Measurements from ENCODE around the gene PDCD1LG2. TPM values are rescaled to one million over a fixed set of nuclear protein-coding genes. Genes with fewer than 3 reads are reported as not detected.

The PDCD1LG2 gene
- total RNA-seq, 1 experiment from 2014 or later, result not detected

GRCh38 chr9:5552301-5552700, 42.0 kb downstream of the PDCD1LG2 start:
- Histone ChIP-seq H3K14ac (ENCODE audit: insufficient read depth, low read length) (no peak overlapping the region), H2BK5ac (ENCODE audit: insufficient read length, low read length) (no peak overlapping the region), H2BK12ac (ENCODE audit: insufficient read length, low read depth, low read length) (no peak overlapping the region), H3K23me2 (ENCODE audit: insufficient read length, low read depth, low read length, poor library complexity, severe bottlenecking) (no peaks in the 10 kb centered on the region), H3K4me2 (ENCODE audit: insufficient read depth, insufficient read length, low read length) (no peak overlapping the region), H4K8ac (replicated peaks; ENCODE audit: insufficient read length, low read depth, low read length) (no peak overlapping the region), H2BK120ac (ENCODE audit: low read depth, low read length, poor library complexity, severe bottlenecking) (no peak overlapping the region), H3K27me3 (ENCODE audit: insufficient read depth, low read length) (no peaks in the 10 kb centered on the region), H2AFZ (ENCODE audit: low read length) (no peak overlapping the region), H3K9me3 (ENCODE audit: control insufficient read depth, low read depth, low read length) (no peaks in the 10 kb centered on the region), H3K4ac (ENCODE audit: low read depth, low read length) (no peak overlapping the region), H3K27ac (ENCODE audit: insufficient read length, low read depth, low read length) (no peak overlapping the region), H3T11ph (ENCODE audit: low read length) (no peak overlapping the region), H3K9ac (ENCODE audit: extremely low read depth, insufficient read length, low read length) (no peak overlapping the region), H2BK20ac (ENCODE audit: low read depth, low read length, poor library complexity, severe bottlenecking) (no peak overlapping the region), H4K91ac (ENCODE audit: insufficient read length, low read depth, low read length) (no peak overlapping the region), H3K18ac (ENCODE audit: insufficient read length, low read depth, low read length) (no peak overlapping the region), H4K5ac (ENCODE audit: insufficient read length, low read depth, low read length) (no peak overlapping the region), H3K23ac (ENCODE audit: insufficient read length, low read depth, low read length) (no peak overlapping the region), H3K79me1 (ENCODE audit: insufficient read depth, low read depth, low read length, poor library complexity, severe bottlenecking) (no peaks in the 10 kb centered on the region), H4K20me1 (ENCODE audit: control insufficient read depth, insufficient read depth, insufficient read length) (no peaks in the 10 kb centered on the region), H3K79me2 (ENCODE audit: insufficient read depth, low read length) (no peaks in the 10 kb centered on the region), H2AK5ac (ENCODE audit: insufficient read length, low read length) (no peak overlapping the region), H3K4me1 (ENCODE audit: insufficient read depth, low read length) (no peaks in the 10 kb centered on the region), H3K56ac (ENCODE audit: insufficient read length, low read depth, low read length) (no peak overlapping the region), H2BK15ac (ENCODE audit: low read depth, low read length) (no peak overlapping the region)
- H3K4me3 Mint-ChIP-seq, result no peak overlapping the region
- H3K27ac Mint-ChIP-seq, result no peak overlapping the region
- H3K36me3 Mint-ChIP-seq (ENCODE audit: insufficient read depth in 1 of 3, low read depth in 3 of 3), result no peaks in the 10 kb centered on the region
- TF ChIP-seq CTCF (conservative IDR thresholded peaks at IDR 0.05), result no peak
- no peaks in the 10 kb centered on the region for H3K9me3 Mint-ChIP-seq
- no CpG with 5 or more reads among the region's 3 CpGs for WGBS (ENCODE audit: extremely low coverage, insufficient read length, low lambda C conversion rate)
- DNase-seq, result no peak
- H3K27me3 Mint-ChIP-seq (ENCODE audit: low read depth), result peaks cover 10% of the 10 kb centered on the region
- peaks cover 0 to 3% of the 10 kb centered on the region in 2 experiments; a peak in 2 of 4 replicates for H3K4me1 Mint-ChIP-seq
